ENCODE results near the gene CCNG2.

GRCh38 chr4:77159806-77160205, 2.8 kb downstream of the CCNG2 start:
- TF ChIP-seq ZNF816 (CRISPR knock-in tag; IDR thresholded peaks at IDR 0.05; ENCODE audit: borderline replicate concordance) (no peak), SMC3 (IDR thresholded peaks at IDR 0.05; ENCODE audit: low read length) (no peak), CTCF (CRISPR knock-in tag; IDR thresholded peaks at IDR 0.05) (no peak), ZBTB10 (CRISPR knock-in tag; IDR thresholded peaks at IDR 0.05; ENCODE audit: borderline replicate concordance) (no peak), CBX2 (IDR thresholded peaks at IDR 0.05; ENCODE audit: low read depth, low read length) (no peak), CBX2 (CRISPR knock-in tag; IDR thresholded peaks at IDR 0.05; ENCODE audit: low read depth) (no peak), ZNF12 (CRISPR knock-in tag; IDR thresholded peaks at IDR 0.05) (no peak), ZFP37 (CRISPR knock-in tag; IDR thresholded peaks at IDR 0.05; ENCODE audit: borderline replicate concordance) (no peak), POLR2AphosphoS5 (IDR thresholded peaks at IDR 0.05; ENCODE audit: low read depth, low read length) (no peak), XBP1 (CRISPR knock-in tag; IDR thresholded peaks at IDR 0.05) (no peak)
- TF ChIP-seq, protein P1, sequence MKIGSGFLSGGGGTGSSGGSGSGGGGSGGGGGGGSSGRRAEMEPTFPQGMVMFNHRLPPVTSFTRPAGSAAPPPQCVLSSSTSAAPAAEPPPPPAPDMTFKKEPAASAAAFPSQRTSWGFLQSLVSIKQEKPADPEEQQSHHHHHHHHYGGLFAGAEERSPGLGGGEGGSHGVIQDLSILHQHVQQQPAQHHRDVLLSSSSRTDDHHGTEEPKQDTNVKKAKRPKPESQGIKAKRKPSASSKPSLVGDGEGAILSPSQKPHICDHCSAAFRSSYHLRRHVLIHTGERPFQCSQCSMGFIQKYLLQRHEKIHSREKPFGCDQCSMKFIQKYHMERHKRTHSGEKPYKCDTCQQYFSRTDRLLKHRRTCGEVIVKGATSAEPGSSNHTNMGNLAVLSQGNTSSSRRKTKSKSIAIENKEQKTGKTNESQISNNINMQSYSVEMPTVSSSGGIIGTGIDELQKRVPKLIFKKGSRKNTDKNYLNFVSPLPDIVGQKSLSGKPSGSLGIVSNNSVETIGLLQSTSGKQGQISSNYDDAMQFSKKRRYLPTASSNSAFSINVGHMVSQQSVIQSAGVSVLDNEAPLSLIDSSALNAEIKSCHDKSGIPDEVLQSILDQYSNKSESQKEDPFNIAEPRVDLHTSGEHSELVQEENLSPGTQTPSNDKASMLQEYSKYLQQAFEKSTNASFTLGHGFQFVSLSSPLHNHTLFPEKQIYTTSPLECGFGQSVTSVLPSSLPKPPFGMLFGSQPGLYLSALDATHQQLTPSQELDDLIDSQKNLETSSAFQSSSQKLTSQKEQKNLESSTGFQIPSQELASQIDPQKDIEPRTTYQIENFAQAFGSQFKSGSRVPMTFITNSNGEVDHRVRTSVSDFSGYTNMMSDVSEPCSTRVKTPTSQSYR (CRISPR knock-in tag; IDR thresholded peaks at IDR 0.05; ENCODE audit: borderline replicate concordance): no peak

All from HepG2 (cell line).